C4-2B (cell line): ENCODE measurements around the gene CIAO2B.
"Not testable (repeated sequence)": the region's sequence is repeated elsewhere in the genome, so short reads cannot be mapped to it uniquely, and the experiment has no call there.

Experiments used
- H3K27ac ChIP-seq: fragments of 450-650 bp; 2 replicates; pipeline ENCODE4 v1.5.1; 2017
- CTCF ChIP-seq: fragments of 450-650 bp; conservative IDR thresholded peaks from 2 replicates; pipeline ENCODE4 v1.5.1; 2017; ENCODE audit warnings: mild to moderate bottlenecking
- ZFX ChIP-seq: fragments of 450-650 bp; IDR thresholded peaks from 2 replicates; pipeline ENCODE4 v1.6.1; 2017

CIAO2B gene

DNA sequence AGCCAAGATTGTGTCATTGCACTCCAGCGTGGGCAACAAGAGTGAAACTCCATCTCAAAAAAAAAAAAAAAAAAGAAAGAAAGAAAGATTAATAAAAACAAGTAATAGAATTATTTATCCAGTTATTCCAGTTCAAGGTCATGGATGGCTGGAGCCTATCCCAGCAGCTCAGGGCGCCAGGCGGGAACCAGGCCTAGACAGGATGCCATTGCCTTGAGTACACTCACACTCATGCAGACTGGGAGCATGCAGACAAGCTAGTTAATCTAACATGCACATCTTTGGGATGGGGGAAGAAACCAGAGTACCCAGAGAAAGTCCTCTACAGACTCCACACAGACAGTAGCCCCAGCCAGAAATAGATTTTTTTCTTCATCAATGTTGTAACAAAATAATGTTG lies 36.0 kb downstream of the CIAO2B start:
- TF ChIP-seq CTCF: no peak
- no peak for TF ChIP-seq ZFX
- H3K27ac ChIP-seq: no peak overlapping the region

DNA sequence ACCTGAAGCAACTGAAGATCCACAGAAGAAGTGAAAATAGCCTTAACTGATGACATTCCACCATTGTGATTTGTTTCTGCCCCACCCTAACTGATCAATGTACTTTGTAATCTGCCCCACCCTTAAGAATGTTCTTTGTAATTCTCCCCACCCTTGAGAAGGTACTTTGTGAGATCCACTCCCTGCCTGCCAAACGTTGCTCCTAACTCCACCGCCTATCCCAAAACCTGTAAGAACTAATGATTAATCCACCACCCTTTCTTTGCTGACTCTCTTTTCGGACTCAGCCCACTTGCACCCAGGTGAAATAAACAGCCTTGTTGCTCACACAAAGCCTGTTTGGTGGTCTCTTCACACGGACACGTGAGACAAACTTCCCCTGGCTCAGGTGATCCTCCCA lies 37.5 kb downstream of the CIAO2B start:
- H3K27ac ChIP-seq: not testable (repeated sequence)

GRCh38 chr16:66895999-66896398 lies 38.2 kb downstream of the CIAO2B start:
- no peak overlapping the region for H3K27ac ChIP-seq
- TF ChIP-seq ZFX (no peak), CTCF (no peak)

DNA sequence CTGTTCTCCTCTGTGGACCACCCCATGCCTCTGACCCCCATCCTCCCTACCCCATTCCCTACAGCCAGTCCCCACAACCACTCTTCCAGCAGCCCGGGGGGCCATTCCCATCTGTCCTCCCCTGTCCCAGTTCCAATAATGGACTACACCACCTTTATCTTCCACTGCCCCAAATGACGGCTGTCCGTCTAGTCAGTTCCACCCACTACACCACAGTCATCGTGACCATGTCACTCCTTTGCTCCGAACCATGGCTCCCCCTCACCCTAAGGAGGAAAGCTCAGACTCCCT lies 38.6 kb downstream of the CIAO2B start:
- no peak overlapping the region for H3K27ac ChIP-seq

DNA sequence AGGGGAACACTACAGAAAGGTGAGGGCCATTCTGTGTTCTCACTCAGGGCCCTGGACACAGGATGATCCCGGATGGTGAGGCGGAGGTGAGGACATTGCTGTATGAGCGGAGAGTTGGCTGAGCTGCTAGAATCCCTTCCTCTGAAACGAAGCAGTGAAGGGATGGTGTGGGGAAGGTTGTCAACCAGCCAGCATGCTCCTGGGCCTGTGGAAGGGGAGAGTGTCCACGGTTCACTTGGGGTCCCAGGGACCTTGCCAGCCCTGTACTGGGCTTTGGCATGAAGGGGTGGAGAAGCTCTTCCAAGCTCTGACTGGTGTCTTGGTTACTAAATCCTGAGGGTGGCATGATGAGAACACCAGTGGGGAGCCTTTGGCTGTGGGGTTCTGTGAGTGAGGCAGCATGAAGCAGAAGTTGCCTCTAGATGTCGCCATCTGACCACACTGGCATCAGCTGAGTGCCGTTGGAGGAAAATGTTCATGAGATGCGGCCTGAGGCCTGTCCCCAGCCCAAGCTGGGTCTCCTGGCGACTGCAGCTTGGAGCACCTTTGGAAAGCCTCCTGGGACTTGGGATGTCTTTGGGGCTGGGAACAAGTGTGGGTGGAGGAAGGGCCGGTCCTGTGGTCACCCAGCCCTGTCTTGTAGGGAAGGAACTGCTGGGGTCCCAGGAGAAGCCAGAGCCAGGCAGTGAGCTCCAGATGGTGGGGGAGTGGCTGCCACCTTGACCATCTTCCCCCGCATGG lies 39.1 kb downstream of the CIAO2B start:
- no peak overlapping the region for H3K27ac ChIP-seq

More for the DNA sequence above, 38.6 kb downstream of the CIAO2B start:
- TF ChIP-seq ZFX (no peak), CTCF (no peak)

GRCh38 chr16:66894055-66894454 lies 40.1 kb downstream of the CIAO2B start:
- H3K27ac ChIP-seq: no peak overlapping the region

More for the DNA sequence above, 39.1 kb downstream of the CIAO2B start:
- TF ChIP-seq ZFX (no peak), CTCF (peak; percentile 76)

GRCh38 chr16:66891797-66892196 lies 42.4 kb downstream of the CIAO2B start:
- no peak overlapping the region for H3K27ac ChIP-seq
- TF ChIP-seq CTCF (no peak), ZFX (no peak)

More at GRCh38 chr16:66894055-66894454, 40.1 kb downstream of the CIAO2B start:
- TF ChIP-seq CTCF: no peak
- no peak for TF ChIP-seq ZFX

DNA sequence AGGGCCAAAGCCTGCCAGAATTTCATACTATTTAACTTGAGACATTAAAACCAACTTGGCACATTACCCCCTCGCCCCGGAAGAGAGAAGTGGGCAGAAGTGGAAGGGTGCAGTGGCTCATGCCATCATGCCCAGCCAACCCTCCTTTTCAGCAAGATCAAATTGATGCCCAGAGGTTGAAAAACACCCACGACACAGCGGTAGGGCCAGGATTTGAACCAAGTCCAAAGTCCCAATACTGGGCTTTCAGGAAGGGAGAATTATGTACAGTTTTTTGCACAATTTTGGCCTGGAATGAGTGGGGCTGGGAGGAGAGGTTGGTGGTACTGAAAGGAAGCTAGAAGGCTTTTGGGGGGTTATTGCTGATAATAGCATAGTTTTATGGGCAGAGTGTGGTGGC lies 42.8 kb downstream of the CIAO2B start:
- no peak for TF ChIP-seq ZFX
- H3K27ac ChIP-seq: no peak overlapping the region
